ENCODE measurements around the gene TGFA. TPM values are rescaled to one million over a fixed set of nuclear protein-coding genes. Genes with fewer than 3 reads are reported as not detected.

Gene TGFA
- polyA plus RNA-seq, 1 donor (not counting 4 experiments of a cell fraction or from before 2014, with no cell fraction given) = 51.7 TPM

GRCh38 chr2:70501215-70501614 lies 52.4 kb downstream of the TGFA start:
- H3K4me3 ChIP-seq (ENCODE audit: control insufficient read depth in 2 of 3, extremely low read depth in 1 of 3, insufficient read depth in 2 of 3, low read depth in 1 of 3, low read length in 3 of 3) = no peak overlapping the region
- H3K79me2 ChIP-seq (ENCODE audit: control insufficient read depth, insufficient read depth, low read length) = peaks cover 88% of the 10 kb centered on the region
- FAIRE-seq = peak; percentile 9
- TF ChIP-seq EZH2 (IDR thresholded peaks at IDR 0.05; ENCODE audit: low read length) = no peak
- no peak for TF ChIP-seq CTCF (optimal IDR thresholded peaks at IDR 0.05 in 1 of 3, IDR thresholded peaks at IDR 0.05 in 1 of 3, conservative IDR thresholded peaks at IDR 0.05 in 1 of 3; ENCODE audit: extremely low read depth in 1 of 3, insufficient read depth in 2 of 3, low read length in 3 of 3)
- no peak overlapping the region for H2AFZ ChIP-seq (ENCODE audit: control insufficient read depth, low read length)
- no peaks in the 10 kb centered on the region for H3K9me3 ChIP-seq (ENCODE audit: control insufficient read depth, low read depth, low read length)
- DNase-seq (ENCODE audit: low read depth, low spot score) = no peak
- no peak overlapping the region for H3K9ac ChIP-seq (ENCODE audit: control insufficient read depth, extremely low read depth, insufficient read depth, low read length)
- peaks cover 25% of the 10 kb centered on the region for H3K4me1 ChIP-seq (ENCODE audit: control insufficient read depth, extremely low read depth, insufficient read depth, low read length)
- H3K9me1 ChIP-seq (ENCODE audit: control insufficient read depth, extremely low read depth, insufficient read depth, low read length) = no peaks in the 10 kb centered on the region
- H3K27ac ChIP-seq (ENCODE audit: control insufficient read depth, insufficient read depth, low read length) = no peak overlapping the region
- dilution Hi-C loops (cut with MboI; ENCODE audit: extremely low pct_ligation_motif_present, low sequenced_read_pairs) = no loop called here
- H3K36me3 ChIP-seq (ENCODE audit: control insufficient read depth in 2 of 2, extremely low read depth in 1 of 2, insufficient read depth in 2 of 2, low read length in 2 of 2) = peaks cover 11 to 22% of the 10 kb centered on the region in 2 experiments
- H4K20me1 ChIP-seq (ENCODE audit: control insufficient read depth, extremely low read depth, insufficient read depth, low read length) = no peaks in the 10 kb centered on the region
- no peaks in the 10 kb centered on the region for H3K27me3 ChIP-seq (ENCODE audit: control insufficient read depth, extremely low read depth, insufficient read depth, low read length)
- no peak overlapping the region for H3K4me2 ChIP-seq (ENCODE audit: control insufficient read depth, extremely low read depth, insufficient read depth, low read depth, low read length)

- Histone ChIP-seq H3K27ac (ENCODE audit: control insufficient read depth, insufficient read depth, low read length) (no peak overlapping the region), H4K20me1 (ENCODE audit: control insufficient read depth, extremely low read depth, insufficient read depth, low read length) (no peaks in the 10 kb centered on the region), H3K36me3 (ENCODE audit: control insufficient read depth in 2 of 2, extremely low read depth in 1 of 2, insufficient read depth in 2 of 2, low read length in 2 of 2) (peaks cover 14 to 22% of the 10 kb centered on the region in 2 experiments), H3K27me3 (ENCODE audit: control insufficient read depth, extremely low read depth, insufficient read depth, low read length) (no peaks in the 10 kb centered on the region), H2AFZ (ENCODE audit: control insufficient read depth, low read length) (no peak overlapping the region), H3K4me3 (ENCODE audit: control insufficient read depth in 2 of 3, extremely low read depth in 1 of 3, insufficient read depth in 2 of 3, low read depth in 1 of 3, low read length in 3 of 3) (no peak overlapping the region), H3K4me2 (ENCODE audit: control insufficient read depth, extremely low read depth, insufficient read depth, low read depth, low read length) (no peak overlapping the region), H3K9me1 (ENCODE audit: control insufficient read depth, extremely low read depth, insufficient read depth, low read length) (no peaks in the 10 kb centered on the region), H3K79me2 (ENCODE audit: control insufficient read depth, insufficient read depth, low read length) (peaks cover 81% of the 10 kb centered on the region), H3K4me1 (ENCODE audit: control insufficient read depth, extremely low read depth, insufficient read depth, low read length) (peaks cover 25% of the 10 kb centered on the region), H3K9me3 (ENCODE audit: control insufficient read depth, low read depth, low read length) (no peaks in the 10 kb centered on the region), H3K9ac (ENCODE audit: control insufficient read depth, extremely low read depth, insufficient read depth, low read length) (no peak overlapping the region)
- dilution Hi-C loops (cut with MboI; ENCODE audit: extremely low pct_ligation_motif_present, low sequenced_read_pairs) = no loop called here
- no peak for FAIRE-seq
- TF ChIP-seq EZH2 (IDR thresholded peaks at IDR 0.05; ENCODE audit: low read length) (no peak), CTCF (optimal IDR thresholded peaks at IDR 0.05 in 1 of 3, IDR thresholded peaks at IDR 0.05 in 1 of 3, conservative IDR thresholded peaks at IDR 0.05 in 1 of 3; ENCODE audit: extremely low read depth in 1 of 3, insufficient read depth in 2 of 3, low read length in 3 of 3) (no peak)
- no peak for DNase-seq (ENCODE audit: low read depth, low spot score)
Measured at GRCh38 chr2:70499253-70499652, 54.4 kb downstream of the TGFA start.
